Smooth muscle cell (in vitro differentiated cells): ENCODE measurements around the gene PDE7B. TPM values are rescaled to one million over a fixed set of nuclear protein-coding genes. Genes with fewer than 3 reads are reported as not detected.

Experiments
- DNase-seq: peaks from one replicate; lab custom pipeline; 2025; ENCODE audit not compliant: unreplicated experiment; lab: John Stamatoyannopoulos, UW
- H2AFZ ChIP-seq: fragments of 200-600 bp; sonication (generic); 2 replicates; pipeline ENCODE4 v1.6.0; 2016; ENCODE audit warnings: antibody characterized with exemption, low read depth, mild to moderate bottlenecking
- H3F3A ChIP-seq: fragments of 200-600 bp; sonication (generic); 2 replicates; pipeline ENCODE4 v1.6.0; 2017; ENCODE audit warnings: antibody characterized with exemption, low read depth
- H3K27ac ChIP-seq: fragments of 200-600 bp; sonication (generic); 2 replicates; pipeline ENCODE4 v1.5.1; 2016; ENCODE audit warnings: low read depth, mild to moderate bottlenecking
- H3K27me3 ChIP-seq: fragments of 200-600 bp; sonication (generic); 2 replicates; pipeline ENCODE4 v1.6.1; 2016; ENCODE audit warnings: low read depth, mild to moderate bottlenecking
- H3K36me3 ChIP-seq: fragments of 200-600 bp; sonication (generic); 2 replicates; pipeline ENCODE4 v1.5.1; 2016; ENCODE audit warnings: low read depth
- H3K4me1 ChIP-seq: fragments of 200-600 bp; sonication (generic); 2 replicates; pipeline ENCODE4 v1.5.1; 2016; ENCODE audit warnings: low read depth
- H3K4me2 ChIP-seq: fragments of 200-600 bp; sonication (generic); 2 replicates; pipeline ENCODE4 v1.6.0; 2016; ENCODE audit warnings: mild to moderate bottlenecking
- H3K4me3 ChIP-seq: fragments of 200-600 bp; sonication (generic); 2 replicates; pipeline ENCODE4 v1.5.1; 2016; ENCODE audit warnings: mild to moderate bottlenecking
- H3K79me2 ChIP-seq: fragments of 200-600 bp; sonication (generic); 2 replicates; pipeline ENCODE4 v1.6.0; 2016; ENCODE audit warnings: low read depth, mild to moderate bottlenecking
- H3K9ac ChIP-seq: fragments of 200-600 bp; sonication (generic); 2 replicates; pipeline ENCODE4 v1.6.0; 2016; ENCODE audit warnings: low read depth
- H3K9me3 ChIP-seq: fragments of 200-600 bp; sonication (generic); replicated peaks from 2 replicates; pipeline ENCODE4 v1.5.1; 2016; ENCODE audit warnings: low read depth
- H4K20me1 ChIP-seq: fragments of 200-600 bp; sonication (generic); 2 replicates; pipeline ENCODE4 v1.6.0; 2016; ENCODE audit warnings: low read depth
- CTCF ChIP-seq: fragments of 200-600 bp; sonication (generic); IDR thresholded peaks from 2 replicates; pipeline ENCODE4 v1.5.1; 2017; ENCODE audit warnings: borderline replicate concordance, mild to moderate bottlenecking, antibody characterized with exemption; ENCODE audit not compliant: insufficient read depth, poor library complexity, severe bottlenecking
- WGBS: methylation state at CpG from one replicate; pipeline ENCODE4 v1.1.7; 2016; ENCODE audit warnings: low lambda C conversion rate; 5-methylcytosine and 5-hydroxymethylcytosine counted together
- polyA plus RNA-seq: library from polyadenylated mRNA; unstranded; fragments of >200 nt; fragmentation: Nextera tagmentation; extraction: Ambion mirVana; gene quantifications from 2 replicates; pipeline ENCODE4 v1.2.1, GENCODE V29; 2016
- total RNA-seq: library from RNA; depleted of rRNA; stranded (reverse); fragments of >200 nt; gene quantifications from 2 replicates; pipeline ENCODE4 v1.2.3, GENCODE V29; 2014

Gene PDE7B
- total and polyA plus RNA-seq, 2 experiments from 2014 or later, result 23.5 to 36.9 TPM

GRCh38 chr6:136108361-136108945 lies 257.0 kb downstream of the PDE7B start:
- Histone ChIP-seq H4K20me1 (peaks cover 14% of the 10 kb centered on the region), H3K36me3 (no peaks in the 10 kb centered on the region), H2AFZ (no peak overlapping the region), H3F3A (peaks cover 8% of the 10 kb centered on the region), H3K4me3 (no peak overlapping the region), H3K4me1 (peaks cover 15% of the 10 kb centered on the region), H3K27me3 (no peaks in the 10 kb centered on the region), H3K4me2 (no peak overlapping the region), H3K79me2 (peaks cover 33% of the 10 kb centered on the region), H3K9me3 (no peaks in the 10 kb centered on the region), H3K9ac (no peak overlapping the region), H3K27ac (no peak overlapping the region)
- WGBS, result 74% methylated on average over 10 of the region's 10 CpGs
- no peak for TF ChIP-seq CTCF
- DNase-seq, result no peak

GRCh38 chr6:136111831-136112230 lies 260.3 kb downstream of the PDE7B start:
- Histone ChIP-seq H2AFZ (no peak overlapping the region), H3K27me3 (no peaks in the 10 kb centered on the region), H3K4me2 (no peak overlapping the region), H3K9me3 (no peaks in the 10 kb centered on the region), H3K4me3 (no peak overlapping the region), H3K4me1 (peaks cover 14% of the 10 kb centered on the region), H3K79me2 (peaks cover 17% of the 10 kb centered on the region), H3K9ac (no peak overlapping the region), H4K20me1 (peaks cover 5% of the 10 kb centered on the region), H3K36me3 (no peaks in the 10 kb centered on the region), H3F3A (no peaks in the 10 kb centered on the region), H3K27ac (peak overlapping the region; percentile 87)
- WGBS, result 46% methylated on average over 2 of the region's 2 CpGs
- DNase-seq, result no peak
- no peak for TF ChIP-seq CTCF

GRCh38 chr6:136112262-136112661 lies 260.8 kb downstream of the PDE7B start:
- Histone ChIP-seq H3K4me1 (peaks cover 14% of the 10 kb centered on the region), H3F3A (no peaks in the 10 kb centered on the region), H3K9me3 (no peaks in the 10 kb centered on the region), H3K36me3 (no peaks in the 10 kb centered on the region), H4K20me1 (peaks cover 5% of the 10 kb centered on the region), H3K4me2 (no peak overlapping the region), H2AFZ (no peak overlapping the region), H3K79me2 (peaks cover 13% of the 10 kb centered on the region), H3K27me3 (no peaks in the 10 kb centered on the region), H3K4me3 (no peak overlapping the region), H3K9ac (no peak overlapping the region), H3K27ac (peak overlapping the region; percentile 87)
- DNase-seq, result no peak
- no peak for TF ChIP-seq CTCF
- 77% methylated on average over 3 of the region's 3 CpGs for WGBS

GRCh38 chr6:136113736-136114173 lies 262.3 kb downstream of the PDE7B start:
- H3K79me2 ChIP-seq, result peaks cover 2% of the 10 kb centered on the region
- H2AFZ ChIP-seq, result no peak overlapping the region
- H3K4me1 ChIP-seq, result peaks cover 14% of the 10 kb centered on the region
- no peaks in the 10 kb centered on the region for H3K36me3 ChIP-seq
- no peak overlapping the region for H3K4me3 ChIP-seq
- peak overlapping the region; percentile 87 for H3K27ac ChIP-seq
- H3F3A ChIP-seq, result no peaks in the 10 kb centered on the region
- H3K9ac ChIP-seq, result peak overlapping the region; percentile 78
- no peak for DNase-seq
- no peaks in the 10 kb centered on the region for H3K27me3 ChIP-seq
- H3K9me3 ChIP-seq, result no peaks in the 10 kb centered on the region
- H4K20me1 ChIP-seq, result peaks cover 5% of the 10 kb centered on the region
- WGBS, result 2% methylated on average over 5 of the region's 5 CpGs
- TF ChIP-seq CTCF, result no peak
- H3K4me2 ChIP-seq, result peak overlapping the region; percentile 71
